ENCODE results near the gene TECR.
"Not testable (repeated sequence)": the region's sequence is repeated elsewhere in the genome, so short reads cannot be mapped to it uniquely, and the experiment has no call there.

TECR gene

DNA sequence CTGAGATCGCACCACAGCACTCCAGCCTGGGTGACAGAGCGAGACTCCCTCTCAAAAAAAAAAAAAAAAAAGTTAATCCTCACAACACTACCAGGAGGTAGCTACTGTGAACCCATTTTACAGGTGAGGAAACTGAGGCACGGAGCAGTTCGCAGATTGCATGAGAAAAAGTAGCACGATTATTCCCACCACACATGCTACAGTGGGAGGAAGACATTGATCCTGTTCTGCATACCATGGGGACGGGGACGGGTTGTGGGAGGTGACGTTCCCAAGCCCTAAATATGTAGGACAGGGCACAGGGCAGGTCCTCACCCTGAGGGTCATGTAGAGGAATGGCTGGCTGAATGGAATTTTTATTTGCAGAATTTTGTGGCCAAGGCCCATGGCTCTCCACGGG, 77.2 kb downstream of the TECR start:
- Histone ChIP-seq H3K56ac (ENCODE audit: low read length) (no peak overlapping the region), H3K27me3 (ENCODE audit: insufficient read depth, low read length, poor library complexity) (no peaks in the 10 kb centered on the region), H2BK15ac (replicated peaks; ENCODE audit: low read depth) (no peak overlapping the region), H2BK120ac (ENCODE audit: low read depth, low read length) (no peak overlapping the region), H3K4me2 (ENCODE audit: low read length) (no peak overlapping the region), H3K4me3 (ENCODE audit: low read length) (no peak overlapping the region), H3K36me3 (ENCODE audit: control insufficient read depth, insufficient read depth, low read length) (no peaks in the 10 kb centered on the region), H4K5ac (ENCODE audit: low read length) (no peak overlapping the region), H3K18ac (ENCODE audit: low read length) (no peak overlapping the region), H3K79me2 (ENCODE audit: control insufficient read depth, insufficient read depth, low read length) (no peaks in the 10 kb centered on the region), H2AK5ac (ENCODE audit: low read length) (no peak overlapping the region), H4K8ac (ENCODE audit: low read depth, low read length) (no peak overlapping the region), H3K9ac (ENCODE audit: low read length) (no peak overlapping the region), H3K27ac (ENCODE audit: low read depth, low read length) (no peak overlapping the region), H3K79me1 (ENCODE audit: low read length) (no peaks in the 10 kb centered on the region), H3K23ac (ENCODE audit: low read length) (no peak overlapping the region), H3K4ac (ENCODE audit: low read depth, low read length) (no peak overlapping the region), H3K4me1 (ENCODE audit: control insufficient read depth, low read depth, low read length) (no peaks in the 10 kb centered on the region), H2BK5ac (ENCODE audit: low read length) (no peak overlapping the region)
- no CpG with 5 or more reads among the region's 9 CpGs for WGBS (ENCODE audit: extremely low coverage, insufficient coverage, low lambda C conversion rate)
- DNase-seq = no peak

DNA sequence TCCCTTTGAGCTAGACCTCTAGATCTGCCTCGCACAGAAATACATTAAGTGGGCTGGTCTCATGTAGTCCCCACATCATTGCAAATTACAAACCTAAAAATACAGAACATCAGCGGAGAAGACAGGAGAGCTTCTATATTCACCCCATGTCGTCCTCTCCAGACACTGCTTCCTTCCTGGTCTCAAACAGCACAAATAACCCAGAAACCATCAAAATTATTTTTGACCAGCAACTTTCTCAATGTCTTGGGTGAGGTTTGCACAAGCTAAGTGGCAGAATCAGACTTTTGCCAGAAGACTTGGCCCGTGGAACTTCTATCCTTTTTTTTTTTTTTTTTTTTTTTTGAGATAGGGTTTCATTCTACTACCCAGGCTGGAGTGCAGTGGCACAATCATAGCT, 81.7 kb downstream of the TECR start:
- Histone ChIP-seq H3K23ac (ENCODE audit: low read length) (no peak overlapping the region), H3K79me1 (ENCODE audit: low read length) (no peaks in the 10 kb centered on the region), H4K5ac (ENCODE audit: low read length) (no peak overlapping the region), H2BK5ac (ENCODE audit: low read length) (no peak overlapping the region), H3K56ac (ENCODE audit: low read length) (no peak overlapping the region), H2BK120ac (ENCODE audit: low read depth, low read length) (no peak overlapping the region), H3K4me1 (ENCODE audit: control insufficient read depth, low read depth, low read length) (no peaks in the 10 kb centered on the region), H3K4ac (ENCODE audit: low read depth, low read length) (no peak overlapping the region), H3K18ac (ENCODE audit: low read length) (no peak overlapping the region), H3K9ac (ENCODE audit: low read length) (no peak overlapping the region), H3K4me3 (ENCODE audit: low read length) (no peak overlapping the region), H2AK5ac (ENCODE audit: low read length) (no peak overlapping the region), H3K27me3 (ENCODE audit: insufficient read depth, low read length, poor library complexity) (no peaks in the 10 kb centered on the region), H3K27ac (ENCODE audit: low read depth, low read length) (no peak overlapping the region), H3K4me2 (ENCODE audit: low read length) (no peak overlapping the region), H2BK15ac (replicated peaks; ENCODE audit: low read depth) (no peak overlapping the region), H3K79me2 (ENCODE audit: control insufficient read depth, insufficient read depth, low read length) (no peaks in the 10 kb centered on the region), H3K36me3 (ENCODE audit: control insufficient read depth, insufficient read depth, low read length) (no peaks in the 10 kb centered on the region), H4K8ac (ENCODE audit: low read depth, low read length) (no peak overlapping the region)
- DNase-seq = no peak
- WGBS (ENCODE audit: extremely low coverage, insufficient coverage, low lambda C conversion rate) = no CpG with 5 or more reads among the region's 4 CpGs

DNA sequence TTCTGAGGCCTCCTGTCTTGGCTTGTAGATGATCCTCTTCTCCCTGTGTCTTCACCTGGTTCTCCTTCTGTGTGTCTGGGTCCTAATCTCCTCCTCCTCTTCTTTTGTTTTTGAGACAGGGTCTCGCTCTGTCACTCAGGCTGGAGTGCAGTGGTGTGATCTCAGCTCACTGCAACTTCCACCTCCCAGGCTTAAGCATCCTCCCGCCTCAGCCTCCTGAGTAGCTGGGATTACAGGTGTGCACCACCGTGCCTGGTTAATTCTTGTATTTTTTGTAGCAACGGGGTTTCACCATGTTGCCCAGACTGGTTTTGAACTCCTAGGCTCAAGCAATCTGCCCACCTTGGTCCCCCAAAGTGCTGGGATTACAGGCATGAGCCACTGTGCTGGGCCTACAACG, 82.8 kb downstream of the TECR start:
- not testable (repeated sequence) for H3K9ac ChIP-seq (ENCODE audit: low read length); H3K4ac ChIP-seq (ENCODE audit: low read depth, low read length); H3K18ac ChIP-seq (ENCODE audit: low read length); H3K27ac ChIP-seq (ENCODE audit: low read depth, low read length); H3K4me1 ChIP-seq (ENCODE audit: control insufficient read depth, low read depth, low read length); H3K79me1 ChIP-seq (ENCODE audit: low read length); H4K5ac ChIP-seq (ENCODE audit: low read length); H3K4me2 ChIP-seq (ENCODE audit: low read length); H2AK5ac ChIP-seq (ENCODE audit: low read length); H3K79me2 ChIP-seq (ENCODE audit: control insufficient read depth, insufficient read depth, low read length); H2BK120ac ChIP-seq (ENCODE audit: low read depth, low read length); H2BK5ac ChIP-seq (ENCODE audit: low read length); DNase-seq; H3K36me3 ChIP-seq (ENCODE audit: control insufficient read depth, insufficient read depth, low read length); H3K56ac ChIP-seq (ENCODE audit: low read length); H2BK15ac ChIP-seq (replicated peaks; ENCODE audit: low read depth); H3K27me3 ChIP-seq (ENCODE audit: insufficient read depth, low read length, poor library complexity); H3K23ac ChIP-seq (ENCODE audit: low read length); H3K4me3 ChIP-seq (ENCODE audit: low read length); H4K8ac ChIP-seq (ENCODE audit: low read depth, low read length)
- no CpG with 5 or more reads among the region's 5 CpGs for WGBS (ENCODE audit: extremely low coverage, insufficient coverage, low lambda C conversion rate)

DNA sequence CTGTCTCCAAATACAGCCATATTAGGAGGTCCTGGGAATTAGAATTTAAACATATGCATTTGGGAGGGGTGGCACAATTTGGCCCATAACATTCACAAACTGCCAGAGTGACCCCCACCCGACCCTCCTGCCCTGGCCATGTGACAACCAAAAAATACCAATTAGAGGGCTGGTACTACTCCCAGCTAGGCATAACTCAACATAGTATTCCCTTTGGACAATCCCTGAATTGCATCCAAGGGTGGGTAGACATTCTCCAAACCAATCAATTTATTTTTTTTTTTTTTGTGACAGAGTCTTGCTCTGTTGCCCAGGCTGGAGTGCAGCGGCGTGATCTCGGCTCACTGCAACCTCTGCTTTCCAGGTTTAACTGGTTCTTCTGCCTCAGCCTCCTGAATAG, 83.3 kb downstream of the TECR start:
- WGBS (ENCODE audit: extremely low coverage, insufficient coverage, low lambda C conversion rate) = no CpG with 5 or more reads among the region's 4 CpGs
- H2BK5ac ChIP-seq (ENCODE audit: low read length) = no peak overlapping the region
- no peak overlapping the region for H2BK15ac ChIP-seq (replicated peaks; ENCODE audit: low read depth)

DNA sequence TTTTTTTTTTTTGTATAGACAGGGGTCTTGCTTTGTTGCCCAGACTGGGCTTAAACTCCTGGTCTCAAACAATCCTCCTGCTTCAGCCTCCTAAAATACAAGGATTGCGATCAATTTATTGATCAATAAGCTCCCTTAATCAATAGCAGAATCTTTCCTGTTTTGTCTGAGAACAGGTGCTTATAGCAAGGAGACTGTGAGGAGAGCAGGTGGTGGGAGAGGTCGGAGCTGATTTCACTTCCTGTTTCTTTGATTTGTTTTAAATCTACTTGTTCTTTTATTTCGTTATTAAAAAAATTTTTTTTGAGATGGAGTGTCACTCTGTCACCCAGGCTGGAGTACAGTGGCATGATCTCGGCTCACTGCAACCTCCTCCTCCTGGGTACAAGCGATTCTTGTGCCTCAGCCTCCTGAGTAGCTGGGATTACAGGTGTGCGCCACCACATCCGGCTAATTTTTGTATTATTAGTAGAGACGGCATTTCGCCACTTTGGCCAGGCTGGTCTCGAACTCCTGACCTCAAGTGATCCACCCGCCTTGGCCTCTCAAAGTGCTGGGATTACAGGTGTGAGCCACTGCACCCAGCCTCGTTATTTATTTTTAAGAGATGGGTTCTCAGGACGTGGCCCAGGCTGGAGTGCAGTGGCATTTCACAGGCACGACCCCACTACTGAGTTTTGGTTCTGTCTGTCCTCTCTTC, 84.2 kb downstream of the TECR start:
- not testable (repeated sequence) for H3K56ac ChIP-seq (ENCODE audit: low read length); H2BK120ac ChIP-seq (ENCODE audit: low read depth, low read length); H3K4me2 ChIP-seq (ENCODE audit: low read length); H3K4ac ChIP-seq (ENCODE audit: low read depth, low read length); H3K27me3 ChIP-seq (ENCODE audit: insufficient read depth, low read length, poor library complexity); H2BK5ac ChIP-seq (ENCODE audit: low read length); H3K36me3 ChIP-seq (ENCODE audit: control insufficient read depth, insufficient read depth, low read length); H3K9ac ChIP-seq (ENCODE audit: low read length); H3K23ac ChIP-seq (ENCODE audit: low read length); H3K27ac ChIP-seq (ENCODE audit: low read depth, low read length); H4K8ac ChIP-seq (ENCODE audit: low read depth, low read length); H2BK15ac ChIP-seq (replicated peaks; ENCODE audit: low read depth); H3K79me1 ChIP-seq (ENCODE audit: low read length); DNase-seq; H4K5ac ChIP-seq (ENCODE audit: low read length); H3K4me3 ChIP-seq (ENCODE audit: low read length); H3K18ac ChIP-seq (ENCODE audit: low read length); H3K79me2 ChIP-seq (ENCODE audit: control insufficient read depth, insufficient read depth, low read length); H2AK5ac ChIP-seq (ENCODE audit: low read length); H3K4me1 ChIP-seq (ENCODE audit: control insufficient read depth, low read depth, low read length)
- whole genome bisulfite sequencing (ENCODE audit: extremely low coverage, insufficient coverage, low lambda C conversion rate) = no CpG with 5 or more reads among the region's 14 CpGs

More for the DNA sequence above, 83.3 kb downstream of the TECR start:
- Histone ChIP-seq H2BK120ac (ENCODE audit: low read depth, low read length) (no peak overlapping the region), H3K4me2 (ENCODE audit: low read length) (no peak overlapping the region), H3K18ac (ENCODE audit: low read length) (no peak overlapping the region), H3K56ac (ENCODE audit: low read length) (no peak overlapping the region), H3K79me1 (ENCODE audit: low read length) (no peaks in the 10 kb centered on the region), H4K8ac (ENCODE audit: low read depth, low read length) (no peak overlapping the region), H2AK5ac (ENCODE audit: low read length) (no peak overlapping the region), H3K4me1 (ENCODE audit: control insufficient read depth, low read depth, low read length) (no peaks in the 10 kb centered on the region), H3K23ac (ENCODE audit: low read length) (no peak overlapping the region), H3K36me3 (ENCODE audit: control insufficient read depth, insufficient read depth, low read length) (no peaks in the 10 kb centered on the region), H3K27me3 (ENCODE audit: insufficient read depth, low read length, poor library complexity) (no peaks in the 10 kb centered on the region), H3K4ac (ENCODE audit: low read depth, low read length) (no peak overlapping the region), H3K27ac (ENCODE audit: low read depth, low read length) (no peak overlapping the region), H3K4me3 (ENCODE audit: low read length) (no peak overlapping the region), H4K5ac (ENCODE audit: low read length) (no peak overlapping the region), H3K79me2 (ENCODE audit: control insufficient read depth, insufficient read depth, low read length) (no peaks in the 10 kb centered on the region), H3K9ac (ENCODE audit: low read length) (no peak overlapping the region)
- DNase-seq = no peak

DNA sequence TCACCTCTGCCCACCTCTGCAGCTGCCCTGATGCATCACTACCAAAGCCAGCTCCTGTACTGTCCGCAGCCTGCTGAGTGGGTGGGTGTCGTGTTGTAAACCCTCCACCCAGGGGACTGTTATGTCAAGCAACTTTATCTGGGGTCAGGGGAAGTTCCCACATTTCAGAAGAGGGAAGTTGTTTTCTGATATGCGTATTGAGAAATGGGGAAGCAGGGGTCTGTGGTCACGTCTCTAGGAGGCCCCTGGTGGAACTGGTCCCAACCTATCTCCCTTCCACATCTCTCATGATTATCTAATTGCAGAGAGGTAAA, 84.7 kb downstream of the TECR start:
- no peak overlapping the region for H3K4me2 ChIP-seq (ENCODE audit: low read length)
- no peaks in the 10 kb centered on the region for H3K79me2 ChIP-seq (ENCODE audit: control insufficient read depth, insufficient read depth, low read length)
- H2BK120ac ChIP-seq (ENCODE audit: low read depth, low read length) = no peak overlapping the region
- H3K4ac ChIP-seq (ENCODE audit: low read depth, low read length) = no peak overlapping the region
- H3K18ac ChIP-seq (ENCODE audit: low read length) = no peak overlapping the region
- no peak overlapping the region for H3K4me3 ChIP-seq (ENCODE audit: low read length)
- no peak overlapping the region for H2BK15ac ChIP-seq (replicated peaks; ENCODE audit: low read depth)
- no peak overlapping the region for H2BK5ac ChIP-seq (ENCODE audit: low read length)
- H3K36me3 ChIP-seq (ENCODE audit: control insufficient read depth, insufficient read depth, low read length) = no peaks in the 10 kb centered on the region
- no peak overlapping the region for H3K9ac ChIP-seq (ENCODE audit: low read length)
- H4K5ac ChIP-seq (ENCODE audit: low read length) = no peak overlapping the region
- no peak overlapping the region for H3K23ac ChIP-seq (ENCODE audit: low read length)
- H4K8ac ChIP-seq (ENCODE audit: low read depth, low read length) = no peak overlapping the region
- no peak overlapping the region for H3K27ac ChIP-seq (ENCODE audit: low read depth, low read length)
- WGBS (ENCODE audit: extremely low coverage, insufficient coverage, low lambda C conversion rate) = no CpG with 5 or more reads among the region's 4 CpGs
- no peak for DNase-seq
- H3K4me1 ChIP-seq (ENCODE audit: control insufficient read depth, low read depth, low read length) = no peaks in the 10 kb centered on the region
- no peak overlapping the region for H3K56ac ChIP-seq (ENCODE audit: low read length)
- H3K27me3 ChIP-seq (ENCODE audit: insufficient read depth, low read length, poor library complexity) = no peaks in the 10 kb centered on the region
- H2AK5ac ChIP-seq (ENCODE audit: low read length) = no peak overlapping the region
- H3K79me1 ChIP-seq (ENCODE audit: low read length) = no peaks in the 10 kb centered on the region
